Neural cell (in vitro differentiated cells): ENCODE data around the gene PLA2G5. TPM values are rescaled to one million over a fixed set of nuclear protein-coding genes. Genes with fewer than 3 reads are reported as not detected.

Experiments used
- H2AFZ ChIP-seq: fragments of 200-600, 300-800 bp; sonication (generic), shearing (Covaris generic); 2 replicates; pipeline ENCODE4 v1.6.0; 2014; ENCODE audit warnings: low read depth, mild to moderate bottlenecking, antibody characterized with exemption, low read length, moderate library complexity
- H3F3A ChIP-seq: fragments of 200-600 bp; shearing (Covaris generic); 2 replicates; pipeline ENCODE4 v1.6.1; 2016; ENCODE audit warnings: mild to moderate bottlenecking, moderate library complexity, mixed read lengths, antibody characterized with exemption, low read length; ENCODE audit not compliant: insufficient read depth, poor library complexity, severe bottlenecking
- H3K27ac ChIP-seq: fragments of 200-600, 300-800 bp; sonication (generic), shearing (Covaris generic); 2 replicates; pipeline ENCODE4 v1.5.1; 2014; ENCODE audit warnings: mild to moderate bottlenecking, low read length, moderate library complexity
- H3K27me3 ChIP-seq: fragments of 300-800, 200-600 bp; sonication (generic), shearing (Covaris generic); 2 replicates; pipeline ENCODE4 v1.6.0; 2014; ENCODE audit warnings: mild to moderate bottlenecking, low read depth, low read length, moderate library complexity; ENCODE audit not compliant: insufficient read depth
- H3K36me3 ChIP-seq: fragments of 300-800, 200-600 bp; sonication (generic), shearing (Covaris generic); 2 replicates; pipeline ENCODE4 v1.5.1; 2014; ENCODE audit warnings: mild to moderate bottlenecking, antibody characterized with exemption, low read length, moderate library complexity; ENCODE audit not compliant: insufficient read depth
- H3K4me2 ChIP-seq: fragments of 300-800, 200-600 bp; sonication (generic), shearing (Covaris generic); 2 replicates; pipeline ENCODE4 v1.6.0; 2014; ENCODE audit warnings: mild to moderate bottlenecking, low read length
- H3K4me3 ChIP-seq: fragments of 300-800, 200-600 bp; sonication (generic), shearing (Covaris generic); 2 replicates; pipeline ENCODE4 v1.5.1; 2014; ENCODE audit warnings: mild to moderate bottlenecking, low read length, moderate library complexity
- H3K79me2 ChIP-seq: fragments of 200-600 bp; shearing (Covaris generic); replicated peaks from 2 replicates; pipeline ENCODE4 v1.6.0; 2014; ENCODE audit warnings: mild to moderate bottlenecking, low read length, moderate library complexity; ENCODE audit not compliant: insufficient read depth
- H3K9ac ChIP-seq: fragments of 300-800, 200-600 bp; sonication (generic), shearing (Covaris generic); 2 replicates; pipeline ENCODE4 v1.6.1; 2016; ENCODE audit warnings: mild to moderate bottlenecking, low read length, mixed read lengths
- H3K9me2 ChIP-seq: fragments of 200-600 bp; shearing (Covaris generic); 2 replicates; pipeline ENCODE4 v1.6.1; 2016; ENCODE audit warnings: mild to moderate bottlenecking, low read length, mixed read lengths; ENCODE audit not compliant: insufficient read depth
- H3K9me3 ChIP-seq: fragments of 200-600, 300-800 bp; sonication (generic), shearing (Covaris generic); 2 replicates; pipeline ENCODE4 v1.6.1; 2016; ENCODE audit warnings: mild to moderate bottlenecking, mixed run types, low read length, moderate library complexity, mixed read lengths
- H4K20me1 ChIP-seq: fragments of 200-600 bp; shearing (Covaris generic); 2 replicates; pipeline ENCODE4 v1.6.1; 2016; ENCODE audit warnings: mild to moderate bottlenecking, mixed run types; ENCODE audit not compliant: insufficient read depth
- CTCF ChIP-seq: fragments of 450-650 bp; IDR thresholded peaks from 2 replicates; pipeline ENCODE4 v1.5.1; 2014; ENCODE audit warnings: antibody characterized with exemption, mild to moderate bottlenecking, moderate library complexity; ENCODE audit not compliant: poor library complexity, severe bottlenecking
- EP300 ChIP-seq: fragments of 450-650 bp; conservative IDR thresholded peaks from 2 replicates; pipeline ENCODE4 v1.6.1; 2014; ENCODE audit warnings: antibody characterized with exemption, mild to moderate bottlenecking, moderate library complexity; ENCODE audit not compliant: poor library complexity, severe bottlenecking
- EZH2 ChIP-seq: fragments of 200-600, 300-800 bp; shearing (Covaris generic), sonication (generic); IDR thresholded peaks from 2 replicates; pipeline ENCODE4 v1.6.1; 2014; ENCODE audit warnings: antibody characterized with exemption, low read length, borderline replicate concordance, mild to moderate bottlenecking; ENCODE audit not compliant: insufficient read depth, poor library complexity, severe bottlenecking
- MXI1 ChIP-seq: fragments of 450-650 bp; conservative IDR thresholded peaks from 2 replicates; pipeline ENCODE4 v1.6.1; 2014; ENCODE audit warnings: antibody characterized with exemption, mild to moderate bottlenecking; ENCODE audit not compliant: poor library complexity, severe bottlenecking
- POLR2AphosphoS5 ChIP-seq: IDR thresholded peaks from 2 replicates; pipeline ENCODE4 v1.6.1; 2012
- RAD21 ChIP-seq: fragments of 450-650 bp; conservative IDR thresholded peaks from 2 replicates; pipeline ENCODE4 v1.6.1; 2014; ENCODE audit warnings: antibody characterized with exemption, mild to moderate bottlenecking, moderate library complexity
- REST ChIP-seq: IDR thresholded peaks from 2 replicates; pipeline ENCODE4 v1.6.1; 2012; ENCODE audit warnings: borderline replicate concordance
- SMC3 ChIP-seq: fragments of 450-650 bp; conservative IDR thresholded peaks from 2 replicates; pipeline ENCODE4 v1.6.1; 2014; ENCODE audit warnings: antibody characterized with exemption, mild to moderate bottlenecking, moderate library complexity; ENCODE audit not compliant: poor library complexity
- TAF1 ChIP-seq: IDR thresholded peaks from 2 replicates; pipeline ENCODE4 v1.6.1; 2012; ENCODE audit warnings: low read depth
- polyA plus RNA-seq: library from polyadenylated mRNA; depleted of rRNA; stranded (reverse); fragments of >200 nt; gene quantifications from 2 replicates; pipeline ENCODE4 v1.2.3, GENCODE V29; 2014

Gene PLA2G5
- polyA plus RNA-seq, 1 donor from 2014 or later: not detected

GRCh38 chr1:20117236-20117635 is 47.2 kb downstream of the PLA2G5 start:
- Histone ChIP-seq H3K36me3 (no peaks in the 10 kb centered on the region), H3K9ac (no peak overlapping the region), H3K9me2 (no peaks in the 10 kb centered on the region), H2AFZ (no peak overlapping the region), H3K9me3 (no peaks in the 10 kb centered on the region), H3K79me2 (no peaks in the 10 kb centered on the region), H3K27ac (no peak overlapping the region), H3K4me3 (no peak overlapping the region), H3K4me2 (no peak overlapping the region), H4K20me1 (no peaks in the 10 kb centered on the region), H3K27me3 (no peaks in the 10 kb centered on the region), H3F3A (no peaks in the 10 kb centered on the region)
- TF ChIP-seq SMC3: no peak

- H3K4me3 ChIP-seq: no peak within 1 kb of the TSS
- H2AFZ ChIP-seq: no peak within 1 kb of the TSS
- no peaks in the 10 kb centered on the region for H3F3A ChIP-seq
- H3K9me2 ChIP-seq: no peaks in the 10 kb centered on the region
- H4K20me1 ChIP-seq: no peaks in the 10 kb centered on the region
- H3K4me2 ChIP-seq: no peak within 1 kb of the TSS
- TF ChIP-seq POLR2AphosphoS5 (no peak), CTCF (no peak), EZH2 (no peak), EP300 (no peak), MXI1 (no peak), TAF1 (no peak), RAD21 (no peak), REST (no peak), SMC3 (no peak)
- H3K27ac ChIP-seq: no peak within 1 kb of the TSS
- no peaks in the 10 kb centered on the region for H3K9me3 ChIP-seq
- H3K79me2 ChIP-seq: no peaks in the 10 kb centered on the region
- H3K27me3 ChIP-seq: no peaks in the 10 kb centered on the region
- no peaks in the 10 kb centered on the region for H3K36me3 ChIP-seq
- H3K9ac ChIP-seq: no peak within 1 kb of the TSS
These were observed 49.4 kb downstream of the PLA2G5 start, which contains the start of gene PLA2G2D for GRCh38 chr1:20119347-20119746. PLA2G2D (minus strand) TSS chr1:20119536; CDS start chr1:20119498, 38 bp downstream.

- Histone ChIP-seq H3K27ac (no peak overlapping the region), H3K4me3 (no peak overlapping the region), H3K9me3 (no peaks in the 10 kb centered on the region), H3K9me2 (no peaks in the 10 kb centered on the region), H3K9ac (no peak overlapping the region), H3K36me3 (no peaks in the 10 kb centered on the region), H3K79me2 (no peaks in the 10 kb centered on the region), H2AFZ (no peak overlapping the region), H3F3A (no peaks in the 10 kb centered on the region), H4K20me1 (no peaks in the 10 kb centered on the region), H3K27me3 (no peaks in the 10 kb centered on the region), H3K4me2 (no peak overlapping the region)
- TF ChIP-seq REST (no peak), POLR2AphosphoS5 (no peak), EZH2 (no peak), SMC3 (no peak), TAF1 (no peak), RAD21 (no peak), MXI1 (no peak), CTCF (no peak), EP300 (no peak)
These were observed 50.8 kb downstream of the PLA2G5 start for GRCh38 chr1:20120796-20121195.
